A549 (cell line): ENCODE measurements around the gene FAM20A. TPM values are rescaled to one million over a fixed set of nuclear protein-coding genes. Genes with fewer than 3 reads are reported as not detected.

Experiments used
- ATAC-seq, 2 experiments: fragments of 200-7000 bp in 1 of 2; fragments of >200 bp in 1 of 2; cut with Nextera tagmentation in 1 of 2; cut with Tn5 transposase in 1 of 2; 3 replicates each; pipeline versions ENCODE4 v1.8.0 to v1.9.1; 2018 to 2020; ENCODE audit warnings: mild to moderate bottlenecking in 1 of 2, moderate library complexity in 1 of 2
- CTCF ChIA-PET: fragments of 300-600 bp; sonication (Branson Sonifier 250); formaldehyde crosslinking; extraction: SDS; loops from one replicate; lab custom pipeline; 2021; ENCODE audit warnings: antibody characterized with exemption, inconsistent platforms; lab: Yijun Ruan, JAX
- POLR2A ChIA-PET: fragments of 350-600 bp; formaldehyde crosslinking; extraction: SDS; loops from one replicate; lab custom pipeline; 2021; ENCODE audit warnings: antibody characterized with exemption, inconsistent platforms; lab: Yijun Ruan, JAX
- DNase-seq, 2 experiments: peaks; one replicate each; pipeline versions ENCODE4 v3.0.0 to v3.0.0-alpha.2; 2011 to 2016; ENCODE audit warnings: low read depth in 1 of 2, low spot score in 1 of 2
- FAIRE-seq: peaks from 2 replicates; lab custom pipeline; 2011; peaks lifted over from hg19 to GRCh38; lab: Jason Lieb, UNC
- H3K27ac ChIP-seq, 2 experiments: fragments of >200 bp; sonication (Bioruptor Twin); formaldehyde crosslinking; 3 replicates each; pipeline ENCODE4 v1.5.1; 2016 to 2017
- H3K4me1 ChIP-seq: fragments of >200 bp; sonication (Bioruptor Twin); formaldehyde crosslinking; 3 replicates; pipeline ENCODE4 v1.6.1; 2016
- H3K4me2 ChIP-seq: fragments of >200 bp; sonication (Bioruptor Twin); formaldehyde crosslinking; 3 replicates; pipeline ENCODE4 v1.6.1; 2016
- H3K4me3 ChIP-seq: fragments of >200 bp; sonication (Bioruptor Twin); formaldehyde crosslinking; 3 replicates; pipeline ENCODE4 v1.5.1; 2016
- H3K9me3 ChIP-seq: fragments of >200 bp; sonication (Bioruptor Twin); formaldehyde crosslinking; 3 replicates; pipeline ENCODE4 v1.6.1; 2016
- BHLHE40 ChIP-seq: IDR thresholded peaks from 2 replicates; pipeline ENCODE4 v1.6.1; 2012; ENCODE audit warnings: low read depth, low read length, inconsistent platforms
- CBX2 ChIP-seq: fragments of 200-600 bp; sonication (generic); IDR thresholded peaks from 2 replicates; pipeline ENCODE4 v1.6.1; 2016; ENCODE audit warnings: low read depth, mild to moderate bottlenecking, borderline replicate concordance
- CBX8 ChIP-seq: fragments of 200-600 bp; sonication (generic); IDR thresholded peaks from 2 replicates; pipeline ENCODE4 v1.6.1; 2016
- CEBPB ChIP-seq, 2 experiments: fragments of >200 bp in 1 of 2; sonication (Bioruptor Twin) in 1 of 2; formaldehyde crosslinking in 1 of 2; IDR thresholded peaks; 2 replicates each; pipeline ENCODE4 v1.6.1; 2012 to 2016
- EHMT2 ChIP-seq: fragments of 200-600 bp; sonication (generic); IDR thresholded peaks from 2 replicates; pipeline ENCODE4 v1.6.1; 2016; ENCODE audit warnings: antibody characterized with exemption, low read depth, mild to moderate bottlenecking, moderate library complexity
- ESRRA ChIP-seq: fragments of 150-350 bp; IDR thresholded peaks from 2 replicates; pipeline ENCODE4 v1.6.1; 2014; ENCODE audit warnings: mild to moderate bottlenecking, low read length, borderline replicate concordance
- HEYL ChIP-seq: fragments of 250-450 bp; sonication (Bioruptor Pico); IDR thresholded peaks from 2 replicates; pipeline ENCODE4 v1.8.0; 2021; ENCODE audit warnings: mild to moderate bottlenecking, moderate library complexity
- HOXB5 ChIP-seq: fragments of 250-450 bp; sonication (Bioruptor Pico); IDR thresholded peaks from 2 replicates; pipeline ENCODE4 v1.5.0; 2020; ENCODE audit warnings: mild to moderate bottlenecking, moderate library complexity
- MAZ ChIP-seq: fragments of 150-350 bp; IDR thresholded peaks from 2 replicates; pipeline ENCODE4 v1.6.1; 2014; ENCODE audit warnings: antibody characterized with exemption, low read depth, low read length, borderline replicate concordance
- MYC ChIP-seq: IDR thresholded peaks from 2 replicates; pipeline ENCODE4 v1.6.1; 2012; ENCODE audit warnings: mild to moderate bottlenecking, inconsistent platforms, low read length, improper control_type of control experiment, borderline replicate concordance
- NPAS2 ChIP-seq: fragments of 250-450 bp; sonication (Bioruptor Pico); IDR thresholded peaks from 2 replicates; pipeline ENCODE4 v1.8.0; 2022; ENCODE audit warnings: mild to moderate bottlenecking, moderate library complexity, borderline replicate concordance
- PBX3 ChIP-seq: IDR thresholded peaks from 2 replicates; pipeline ENCODE4 v1.6.1; 2012
- POLR2A ChIP-seq: IDR thresholded peaks from 2 replicates; pipeline ENCODE4 v1.6.1; 2012; ENCODE audit warnings: mild to moderate bottlenecking, low read length
- REST ChIP-seq: fragments of 200-600 bp; sonication (generic); IDR thresholded peaks from 2 replicates; pipeline ENCODE4 v1.6.1; 2016; ENCODE audit warnings: antibody characterized with exemption, mild to moderate bottlenecking, moderate library complexity
- RNF2 ChIP-seq: fragments of 200-600 bp; sonication (generic); IDR thresholded peaks from 2 replicates; pipeline ENCODE4 v1.6.1; 2016; ENCODE audit warnings: low read depth, mild to moderate bottlenecking, antibody characterized with exemption, moderate library complexity, borderline replicate concordance
- SMC3 ChIP-seq: fragments of >200 bp; sonication (Bioruptor Twin); formaldehyde crosslinking; IDR thresholded peaks from 3 replicates; pipeline ENCODE4 v1.6.1; 2018; ENCODE audit warnings: inconsistent platforms
- TP53 ChIP-seq: fragments of 250-450 bp; sonication (Bioruptor Pico); IDR thresholded peaks from 2 replicates; pipeline ENCODE4 v1.5.0; 2021; ENCODE audit warnings: mild to moderate bottlenecking, moderate library complexity
- ZC3H11A ChIP-seq: fragments of 450-650 bp; IDR thresholded peaks from 2 replicates; pipeline ENCODE4 v1.6.1; 2014; ENCODE audit warnings: antibody characterized with exemption, mild to moderate bottlenecking
- ZFP36 ChIP-seq: fragments of 450-650 bp; IDR thresholded peaks from 2 replicates; pipeline ENCODE4 v1.6.1; 2014; ENCODE audit warnings: borderline replicate concordance; ENCODE audit not compliant: partially characterized antibody
- ZNF302 ChIP-seq: fragments of 250-450 bp; sonication (Bioruptor Pico); IDR thresholded peaks from 2 replicates; pipeline ENCODE4 v1.9.0; 2021; ENCODE audit warnings: inconsistent platforms, mild to moderate bottlenecking, moderate library complexity
- WGBS: methylation state at CpG from one replicate; pipeline ENCODE4 v1.1.6; 2017; ENCODE audit errors: missing lambda C conversion rate; 5-methylcytosine and 5-hydroxymethylcytosine counted together
- polyA plus RNA-seq, 4 experiments: library from polyadenylated mRNA; depleted of rRNA in 3 of 4; stranded (reverse); fragments of >200 nt; fragmentation: RNase III in 1 of 4; extraction: RNeasy Plus Mini Kit Qiagen cat#74134 plus additional on column Dnase treatment in 1 of 4; gene quantifications; 2 replicates in 3 of 4; 3 replicates in 1 of 4; pipeline ENCODE4 v1.2.3, GENCODE V29; 2011 to 2017

The FAM20A gene
- polyA plus RNA-seq, 2 of the 4 experiments (the other 2 are of a cell fraction) = 0.05 to 0.09 TPM

GRCh38 chr17:68592682-68593641 is 8.2 kb downstream of the FAM20A start:
- ATAC-seq (no peak), DNase-seq (no peak), FAIRE-seq (no peak)
- ChIA-PET POLR2A (interaction anchor here (0.5 kb wide), 1 partner anchor 637 kb away, joined by 4 read pairs; no protein-coding TSS in a partner anchor), CTCF (interaction anchor here (0.9 to 2.0 kb wide), 4 partner anchors 9 to 136 kb away, joined by 3 to 5 read pairs (median 4); no protein-coding TSS in a partner anchor)
- TF ChIP-seq HOXB5 = no peak
- no peak for TF ChIP-seq REST
- TF ChIP-seq NPAS2 (CRISPR knock-in tag) = no peak
- no peak for TF ChIP-seq EHMT2
- no peak for TF ChIP-seq ESRRA
- no peak for TF ChIP-seq RNF2
- no peak for TF ChIP-seq CBX8
- WGBS = 48% methylated on average over 3 of the region's 3 CpGs
- Histone ChIP-seq H3K4me3 (no peak overlapping the region), H3K4me1 (no peaks in the 10 kb centered on the region), H3K4me2 (no peak overlapping the region), H3K27ac (no peak overlapping the region), H3K9me3 (peaks cover 9% of the 10 kb centered on the region; the same call in 2 of the 3 replicates)

- DNase-seq (no peak), ATAC-seq (no peak), FAIRE-seq (no peak)
- TF ChIP-seq ESRRA = no peak
- TF ChIP-seq REST = no peak
- TF ChIP-seq BHLHE40 = no peak
- TF ChIP-seq MAZ = no peak
- no peak for TF ChIP-seq MYC
- no peak for TF ChIP-seq CEBPB (IDR thresholded peaks at IDR 0.05)
- TF ChIP-seq HEYL = no peak
- no peak for TF ChIP-seq ZFP36
- no peak for TF ChIP-seq ZNF302 (CRISPR knock-in tag)
- TF ChIP-seq EHMT2 = no peak
- no peak for TF ChIP-seq PBX3
- TF ChIP-seq TP53 (CRISPR knock-in tag) = no peak
- no peak for TF ChIP-seq ZC3H11A
- TF ChIP-seq CBX2 = no peak
- no peak for TF ChIP-seq POLR2A
- no peak for TF ChIP-seq SMC3
- Histone ChIP-seq H3K4me1 (no peaks in the 10 kb centered on the region), H3K9me3 (peaks cover 9% of the 10 kb centered on the region; the same call in 2 of the 3 replicates), H3K27ac (no peak overlapping the region), H3K4me3 (no peak overlapping the region), H3K4me2 (no peak overlapping the region)
- ChIA-PET CTCF (interaction anchor here (1.0 to 2.0 kb wide), 2 partner anchors 22 to 137 kb away, joined by 3 to 5 read pairs; no protein-coding TSS in a partner anchor), POLR2A (no interaction called here)
- WGBS = 10% methylated on average over 2 of the region's 2 CpGs
Measured at GRCh38 chr17:68592009-68592408, 9.2 kb downstream of the FAM20A start.
